MM.1S (cell line): Measurements from ENCODE around the gene TIMM13.

Experiments
- DNase-seq: peaks from one replicate; pipeline ENCODE4 v3.0.0-alpha.2; 2015
- H2AFZ ChIP-seq: fragments of 300-600 bp; sonication (generic); 2 replicates; pipeline ENCODE4 v1.6.0; 2016; ENCODE audit warnings: antibody characterized with exemption, low read length
- H3F3A ChIP-seq: fragments of 300-600 bp; sonication (generic); 2 replicates; pipeline ENCODE4 v1.6.1; 2016; ENCODE audit warnings: mild to moderate bottlenecking, antibody characterized with exemption, low read length, moderate library complexity, mixed read lengths; ENCODE audit not compliant: insufficient read depth
- H3K27ac ChIP-seq: fragments of 300-600 bp; sonication (generic); 2 replicates; pipeline ENCODE4 v1.5.1; 2016; ENCODE audit warnings: mild to moderate bottlenecking, low read length
- H3K27me3 ChIP-seq: fragments of 300-600 bp; sonication (generic); replicated peaks from 2 replicates; pipeline ENCODE4 v1.6.0; 2016; ENCODE audit warnings: low read length; ENCODE audit not compliant: insufficient read depth
- H3K36me3 ChIP-seq: fragments of 300-600 bp; sonication (generic); replicated peaks from 2 replicates; pipeline ENCODE4 v1.6.1; 2016; ENCODE audit warnings: mild to moderate bottlenecking, low read length, mixed read lengths; ENCODE audit not compliant: insufficient read depth
- H3K4me1 ChIP-seq: fragments of 300-600 bp; sonication (generic); 2 replicates; pipeline ENCODE4 v1.6.1; 2016; ENCODE audit warnings: low read length, mixed read lengths
- H3K4me2 ChIP-seq: fragments of 300-600 bp; sonication (generic); 2 replicates; pipeline ENCODE4 v1.6.0; 2016; ENCODE audit warnings: low read depth, low read length
- H3K4me3 ChIP-seq: fragments of 300-600 bp; sonication (generic); 2 replicates; pipeline ENCODE4 v1.5.1; 2016; ENCODE audit warnings: low read length, mixed read lengths
- H3K79me2 ChIP-seq: fragments of 300-600 bp; sonication (generic); 2 replicates; pipeline ENCODE4 v1.6.1; 2016; ENCODE audit warnings: mixed run types, low read length, mixed read lengths
- H3K9ac ChIP-seq: fragments of 300-600 bp; sonication (generic); 2 replicates; pipeline ENCODE4 v1.6.1; 2016; ENCODE audit warnings: low read length, mixed read lengths
- H3K9me2 ChIP-seq: fragments of 300-600 bp; sonication (generic); replicated peaks from 2 replicates; pipeline ENCODE4 v1.6.1; 2016; ENCODE audit warnings: mild to moderate bottlenecking, low read length, mixed read lengths; ENCODE audit not compliant: insufficient read depth
- H3K9me3 ChIP-seq: fragments of 300-600 bp; sonication (generic); replicated peaks from 2 replicates; pipeline ENCODE4 v1.6.1; 2016; ENCODE audit warnings: mild to moderate bottlenecking, low read length, mixed read lengths; ENCODE audit not compliant: insufficient read depth
- H4K20me1 ChIP-seq: fragments of 300-600 bp; sonication (generic); 2 replicates; pipeline ENCODE4 v1.6.1; 2016; ENCODE audit warnings: mild to moderate bottlenecking, low read length, moderate library complexity, mixed read lengths; ENCODE audit not compliant: insufficient read depth
- CTCF ChIP-seq: fragments of 300-600 bp; sonication (generic); IDR thresholded peaks from 2 replicates; pipeline ENCODE4 v1.5.1; 2016; ENCODE audit warnings: antibody characterized with exemption, low read length, mixed read lengths
- EZH2 ChIP-seq: fragments of 300-600 bp; sonication (generic); optimal IDR thresholded peaks from 2 replicates; pipeline ENCODE3; 2017; ENCODE audit warnings: low read depth, mild to moderate bottlenecking, antibody characterized with exemption, low read length, mixed read lengths
- EZH2phosphoT487 ChIP-seq: fragments of 300-600 bp; sonication (generic); IDR thresholded peaks from 2 replicates; pipeline ENCODE4 v1.6.1; 2018; ENCODE audit warnings: antibody characterized with exemption, low read length

TIMM13 gene

GRCh38 chr19:2428321-2428690, 920 bp upstream of the TIMM13 start:
- Histone ChIP-seq H2AFZ (peak overlapping the region; percentile 28; the same call in 1 of the 2 replicates), H3K9me3 (no peaks in the 10 kb centered on the region), H3K27me3 (no peaks in the 10 kb centered on the region), H3K9me2 (no peaks in the 10 kb centered on the region), H3K36me3 (peaks cover 35% of the 10 kb centered on the region), H3K4me2 (peak overlapping the region; percentile 91), H3F3A (peaks cover 27% of the 10 kb centered on the region), H3K4me3 (no peak overlapping the region), H3K79me2 (peaks cover 54% of the 10 kb centered on the region), H3K4me1 (peaks cover 8% of the 10 kb centered on the region; the same call in 1 of the 2 replicates), H3K9ac (peak overlapping the region; percentile 95; the same call in 1 of the 2 replicates), H3K27ac (peak overlapping the region; percentile 73; the same call in 1 of the 2 replicates), H4K20me1 (peaks cover 2% of the 10 kb centered on the region; the same call in 1 of the 2 replicates)
- no peak for DNase-seq
- no peak for TF ChIP-seq EZH2
- no peak for TF ChIP-seq EZH2phosphoT487
- no peak for TF ChIP-seq CTCF

DNA sequence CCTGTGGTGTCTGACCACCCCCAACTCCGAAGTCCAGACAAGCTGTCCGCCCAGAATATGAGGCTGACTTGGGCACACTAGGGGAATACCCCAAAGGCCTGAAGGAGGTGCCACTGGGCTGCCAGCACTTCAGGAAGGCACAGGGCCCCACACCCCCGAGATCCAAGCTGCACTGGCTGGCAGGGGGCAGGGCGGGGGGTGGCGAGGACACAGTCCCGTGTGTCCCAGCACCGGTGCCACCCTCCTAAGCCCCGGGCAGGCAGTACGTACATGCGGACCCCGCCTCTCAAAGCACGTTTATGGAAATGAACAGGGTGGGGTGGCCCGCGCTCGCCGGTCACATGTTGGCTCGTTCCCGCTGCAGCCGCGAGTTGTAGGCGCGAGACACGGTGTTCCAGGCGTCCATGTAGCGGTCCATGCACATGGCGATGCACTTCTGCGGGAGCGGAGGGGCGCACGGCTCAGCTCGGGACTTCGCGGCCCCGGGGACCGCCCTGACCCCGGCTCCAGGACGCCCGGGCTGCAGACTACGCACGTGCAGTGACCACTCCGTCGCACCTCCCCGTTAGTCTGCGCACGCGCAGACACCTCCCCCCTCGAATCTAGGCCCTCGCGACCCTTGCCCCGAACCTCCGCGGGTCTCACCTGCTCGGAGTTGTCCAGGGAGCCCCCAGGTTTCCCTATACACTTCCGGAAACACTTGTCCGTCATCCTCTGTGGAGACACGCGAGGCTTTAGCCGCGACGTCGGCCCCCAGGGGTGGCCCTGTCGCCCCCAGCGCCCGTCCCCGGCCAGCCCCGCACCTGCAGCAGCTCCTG, 566 bp downstream of the TIMM13 start:
- no peak for TF ChIP-seq EZH2
- no peak for TF ChIP-seq EZH2phosphoT487
- 0 out of 2 replicates have a peak, but pooled peaks have one; percentile 13 for TF ChIP-seq CTCF
- peaks cover 60% of the 10 kb centered on the region for H3K79me2 ChIP-seq
- no peaks in the 10 kb centered on the region for H3K27me3 ChIP-seq
- H3F3A ChIP-seq = peaks cover 27% of the 10 kb centered on the region
- H3K4me3 ChIP-seq = peak overlapping the region; percentile 86
- H3K36me3 ChIP-seq = peaks cover 28% of the 10 kb centered on the region; the same call in 1 of the 2 replicates
- H3K9me2 ChIP-seq = no peaks in the 10 kb centered on the region
- no peaks in the 10 kb centered on the region for H3K9me3 ChIP-seq
- peak overlapping the region; percentile 91 for H3K4me2 ChIP-seq
- H3K9ac ChIP-seq = peak overlapping the region; percentile 95
- H3K4me1 ChIP-seq = peaks cover 8% of the 10 kb centered on the region; the same call in 1 of the 2 replicates
- H2AFZ ChIP-seq = 0 out of 2 replicates have a peak overlapping the region, but pooled peaks have one; percentile 26
- DNase-seq = peak; percentile 66
- H4K20me1 ChIP-seq = peaks cover 2% of the 10 kb centered on the region; the same call in 1 of the 2 replicates
- peak overlapping the region; percentile 73 for H3K27ac ChIP-seq

GRCh38 chr19:2425622-2426581, 1.5 kb downstream of the TIMM13 start:
- Histone ChIP-seq H3K4me2 (peak overlapping the region; percentile 91), H3K4me3 (peak overlapping the region; percentile 86), H3K36me3 (peaks cover 25% of the 10 kb centered on the region; the same call in 1 of the 2 replicates), H3K9ac (peak overlapping the region; percentile 95), H3K9me3 (no peaks in the 10 kb centered on the region), H3K79me2 (peaks cover 66% of the 10 kb centered on the region), H3F3A (peaks cover 27% of the 10 kb centered on the region), H3K27me3 (no peaks in the 10 kb centered on the region), H3K27ac (no peak overlapping the region; the same call in 1 of the 2 replicates), H3K9me2 (no peaks in the 10 kb centered on the region), H2AFZ (no peak overlapping the region), H3K4me1 (peaks cover 8% of the 10 kb centered on the region; the same call in 1 of the 2 replicates), H4K20me1 (peaks cover 2% of the 10 kb centered on the region; the same call in 1 of the 2 replicates)
- DNase-seq = no peak
- no peak for TF ChIP-seq CTCF
- no peak for TF ChIP-seq EZH2
- no peak for TF ChIP-seq EZH2phosphoT487
